HG02678 (cell line): Measurements from ENCODE around the gene GABRP.
"Not testable (repeated sequence)": the region's sequence is repeated elsewhere in the genome, so short reads cannot be mapped to it uniquely, and the experiment has no call there.

Source experiments
- ATAC-seq: cut with Tn5 transposase; IDR thresholded peaks from one replicate; pipeline ENCODE4 v1.9.1; 2021; ENCODE audit warnings: mild to moderate bottlenecking, moderate library complexity; ENCODE audit not compliant: unreplicated experiment

GABRP gene

GRCh38 chr5:170755679-170756456 lies 27.7 kb upstream of the GABRP start:
- ATAC-seq, result no peak

DNA sequence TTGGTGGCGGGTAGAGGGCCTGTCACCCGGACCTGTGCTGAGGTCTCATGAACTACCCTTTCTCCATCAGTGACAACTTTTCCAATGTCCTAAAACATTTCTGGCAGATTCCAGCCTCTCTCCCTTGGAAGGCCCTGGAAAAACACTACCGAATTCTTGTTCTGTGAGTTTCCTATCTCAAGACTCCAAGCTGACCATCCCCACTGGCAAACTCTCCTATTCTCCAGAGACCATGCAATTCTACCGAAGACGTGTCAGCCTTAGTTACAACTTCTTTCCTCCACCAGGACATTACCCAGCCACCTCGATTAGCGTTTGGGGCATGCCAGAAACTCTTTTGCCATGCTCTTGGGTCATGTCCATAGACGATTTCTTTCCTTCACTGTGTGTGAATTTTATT lies 26.8 kb upstream of the GABRP start:
- ATAC-seq, result no peak

DNA sequence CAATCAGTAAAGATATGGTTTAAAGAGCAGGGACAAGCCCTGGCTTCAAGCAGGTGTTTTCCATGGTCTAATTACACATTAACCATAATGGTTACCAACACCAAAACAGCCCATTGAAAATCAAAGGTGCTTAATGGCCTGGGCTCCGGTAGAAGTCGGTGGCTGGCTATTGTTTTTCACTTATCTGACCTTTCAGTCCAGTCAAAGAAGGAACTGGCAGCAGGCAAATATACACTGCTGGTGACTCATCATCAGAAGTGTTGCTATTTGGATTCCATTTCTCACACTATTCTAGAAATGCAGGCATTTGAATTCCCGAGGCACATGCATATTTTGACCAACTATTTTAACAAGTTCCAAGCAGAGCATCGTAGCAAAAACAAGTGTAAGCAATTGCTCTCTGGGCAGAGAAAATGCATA lies 26.3 kb upstream of the GABRP start:
- ATAC-seq, result peak; percentile 86

GRCh38 chr5:170757669-170758068 lies 25.9 kb upstream of the GABRP start:
- ATAC-seq, result no peak

- no peak for ATAC-seq
Measured at GRCh38 chr5:170758481-170758880, 25.0 kb upstream of the GABRP start.

GRCh38 chr5:170760113-170760512 lies 23.4 kb upstream of the GABRP start:
- ATAC-seq, result no peak

DNA sequence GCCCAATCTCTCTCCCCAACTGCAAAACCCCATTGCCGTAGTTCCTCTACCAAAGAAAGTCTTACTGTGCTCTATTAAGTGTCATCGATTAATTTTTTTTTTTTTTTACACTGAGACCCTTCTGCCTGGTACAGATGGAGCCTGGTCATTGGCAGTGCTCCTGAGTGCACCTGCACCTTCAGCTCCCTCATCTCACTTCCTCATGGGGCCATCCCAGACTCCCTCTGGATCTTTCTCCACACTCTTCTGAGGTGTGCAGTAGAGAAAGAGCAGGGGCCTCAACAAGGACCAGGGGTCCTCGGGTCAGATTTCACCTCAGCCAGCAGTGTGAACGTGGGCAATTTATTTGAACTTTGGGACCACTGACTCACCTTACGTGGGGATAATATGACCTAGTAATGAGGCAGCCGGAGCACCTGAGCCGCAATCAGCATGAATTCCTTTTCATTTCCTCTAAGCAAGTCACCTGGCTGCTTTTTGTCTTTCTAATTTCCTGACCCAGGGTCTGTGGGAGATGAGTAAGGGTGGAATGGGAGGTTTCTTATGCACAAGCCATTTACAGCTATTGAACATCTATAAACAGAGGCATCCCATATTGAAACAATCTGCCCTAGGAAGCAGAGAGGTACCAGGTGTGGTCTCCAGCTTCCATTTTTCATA lies 22.3 kb upstream of the GABRP start:
- ATAC-seq, result no peak

DNA sequence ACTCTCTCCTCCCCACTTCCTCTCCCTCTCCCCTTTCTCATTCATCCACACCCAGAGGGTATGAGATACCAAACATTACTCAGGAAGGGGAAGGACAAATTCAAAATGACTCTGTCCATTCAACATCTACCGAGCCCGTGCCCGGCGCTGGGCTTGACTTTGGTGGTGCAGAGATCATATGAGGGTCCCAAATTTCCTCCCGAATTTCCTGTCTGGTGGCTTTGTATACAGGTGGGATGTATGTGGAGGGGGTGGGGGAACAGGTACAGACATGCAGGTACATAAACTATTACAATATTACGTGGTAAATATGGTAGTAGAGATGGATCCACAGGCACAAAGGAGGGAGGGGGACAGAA lies 21.8 kb upstream of the GABRP start:
- no peak for ATAC-seq

DNA sequence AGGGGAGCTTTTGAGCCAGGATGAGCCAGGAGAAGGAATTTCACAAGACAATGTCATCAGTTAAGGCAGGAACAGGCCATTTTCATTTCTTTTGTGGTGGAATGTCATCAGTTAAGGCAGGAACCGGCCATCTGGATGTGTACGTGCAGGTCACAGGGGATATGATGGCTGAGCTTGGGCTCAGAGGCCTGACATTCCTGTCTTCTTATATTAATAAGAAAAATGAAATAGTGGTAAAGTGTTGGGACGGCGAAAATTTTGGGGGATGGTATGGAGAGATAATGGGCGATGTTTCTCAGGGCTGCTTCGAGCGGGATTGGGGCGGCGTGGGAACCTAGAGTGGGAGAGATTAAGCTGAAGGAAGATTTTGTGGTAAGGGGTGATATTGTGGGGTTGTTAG lies 21.2 kb upstream of the GABRP start:
- ATAC-seq, result not testable (repeated sequence)

DNA sequence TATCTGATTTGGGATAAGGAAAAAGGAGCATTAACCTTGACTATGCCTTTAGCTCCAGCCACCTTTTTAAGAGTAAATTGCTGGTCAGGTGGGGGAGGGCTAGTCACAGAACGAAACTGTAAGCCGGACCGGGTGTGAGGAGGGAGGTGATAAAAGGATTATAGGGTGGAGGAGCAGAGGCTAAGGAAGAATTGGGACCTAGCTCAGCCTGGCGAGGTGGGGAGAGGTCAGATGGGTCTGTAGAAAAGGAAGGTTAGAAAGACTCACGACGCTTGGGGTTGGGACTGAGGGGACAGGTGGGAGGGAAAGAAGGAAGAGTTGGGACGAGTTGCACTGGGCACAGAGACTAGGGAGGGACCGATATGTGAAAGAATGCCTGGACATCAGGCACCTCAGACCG lies 17.7 kb upstream of the GABRP start:
- ATAC-seq, result not testable (repeated sequence)

- no peak for ATAC-seq
Measured at GRCh38 chr5:170769246-170769645, 14.3 kb upstream of the GABRP start.

DNA sequence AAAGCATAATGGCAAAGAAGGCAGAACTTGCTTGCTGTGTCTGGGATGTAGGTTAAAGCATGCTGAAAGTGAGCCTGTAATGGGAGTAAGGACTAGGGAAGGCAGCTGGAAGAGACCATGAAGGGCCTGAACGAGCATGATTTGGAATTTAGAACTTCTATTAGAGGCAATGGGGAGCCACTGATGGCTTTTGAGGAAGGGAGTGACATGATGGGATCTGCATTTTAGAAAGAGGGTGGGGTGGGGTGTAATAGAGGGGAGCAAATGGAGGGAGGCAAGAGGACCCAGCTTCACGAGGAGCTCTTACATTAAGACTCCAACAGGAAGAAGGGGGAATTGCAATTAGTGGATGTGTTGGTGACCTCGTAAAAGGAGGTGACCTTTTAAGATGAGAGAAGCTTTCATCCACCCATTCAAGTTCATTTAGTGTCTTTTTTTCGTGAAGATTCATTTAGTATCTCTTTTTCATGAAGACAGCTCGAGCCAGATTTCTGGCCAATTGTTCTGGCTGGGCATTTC lies 13.6 kb upstream of the GABRP start:
- ATAC-seq, result no peak

GRCh38 chr5:170771496-170771895 lies 12.0 kb upstream of the GABRP start:
- no peak for ATAC-seq

GRCh38 chr5:170773024-170773985 lies 10.2 kb upstream of the GABRP start:
- ATAC-seq, result no peak

DNA sequence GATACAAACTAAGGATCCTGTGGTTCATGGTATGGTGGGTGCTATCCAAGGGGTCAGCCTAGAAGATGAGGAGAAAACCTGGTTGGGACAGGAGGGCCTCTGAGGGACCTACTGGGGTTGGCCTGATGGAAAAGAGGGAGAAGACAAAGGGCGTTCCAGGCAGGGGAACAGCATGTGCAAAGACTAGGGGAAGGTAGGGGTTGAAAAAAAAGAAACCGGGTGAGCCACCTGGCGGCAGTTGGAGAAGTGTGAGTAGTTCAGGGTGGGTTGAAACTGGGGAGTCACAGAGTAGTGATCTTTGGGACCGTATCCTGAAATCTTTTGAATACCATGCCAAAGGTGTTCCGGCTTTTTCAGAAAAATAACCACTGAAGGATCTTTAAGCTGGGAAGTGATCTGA lies 8.7 kb upstream of the GABRP start:
- ATAC-seq, result no peak

DNA sequence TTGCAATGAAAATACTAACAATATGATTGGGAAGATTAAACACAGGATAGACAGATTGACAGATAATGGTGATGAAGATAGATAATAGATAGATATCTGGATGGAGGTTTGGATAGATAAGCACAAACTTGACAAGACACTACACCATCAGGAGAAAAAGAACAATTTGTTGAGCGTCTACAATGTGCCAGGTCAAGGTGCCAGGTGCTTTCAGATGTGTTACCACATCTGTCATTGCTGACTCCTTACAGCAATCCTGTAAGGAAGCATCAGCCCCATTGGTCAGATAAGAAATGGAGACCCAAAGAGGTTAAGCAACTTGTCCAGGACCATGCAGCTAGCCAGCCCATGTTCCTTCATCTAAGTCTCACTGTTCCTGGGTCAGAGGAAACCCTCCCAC lies 1.6 kb upstream of the GABRP start:
- ATAC-seq, result no peak

GRCh38 chr5:170782438-170782837 lies 1.1 kb upstream of the GABRP start:
- ATAC-seq, result no peak

DNA sequence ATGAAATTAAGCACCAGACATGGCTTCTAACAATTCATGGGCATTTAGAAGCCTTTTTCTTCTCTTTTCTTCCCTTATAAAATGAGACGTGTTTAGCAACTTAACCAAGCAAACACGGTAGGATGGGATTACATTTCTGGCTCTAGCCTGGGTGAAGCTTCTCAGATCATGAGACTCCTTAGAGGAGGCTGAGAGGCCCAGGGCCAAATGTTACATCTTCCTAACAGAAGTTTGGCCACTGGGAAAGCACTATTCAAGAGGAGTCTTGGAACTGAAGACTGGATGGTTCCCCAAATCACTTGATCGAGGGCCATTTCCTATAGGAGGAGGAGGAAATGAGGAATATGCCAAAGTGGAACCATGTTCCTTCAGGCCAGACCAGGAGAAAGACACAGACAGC lies 1.9 kb downstream of the GABRP start:
- ATAC-seq, result no peak

- ATAC-seq, result no peak
Measured at GRCh38 chr5:170787216-170787615, 3.7 kb downstream of the GABRP start.

DNA sequence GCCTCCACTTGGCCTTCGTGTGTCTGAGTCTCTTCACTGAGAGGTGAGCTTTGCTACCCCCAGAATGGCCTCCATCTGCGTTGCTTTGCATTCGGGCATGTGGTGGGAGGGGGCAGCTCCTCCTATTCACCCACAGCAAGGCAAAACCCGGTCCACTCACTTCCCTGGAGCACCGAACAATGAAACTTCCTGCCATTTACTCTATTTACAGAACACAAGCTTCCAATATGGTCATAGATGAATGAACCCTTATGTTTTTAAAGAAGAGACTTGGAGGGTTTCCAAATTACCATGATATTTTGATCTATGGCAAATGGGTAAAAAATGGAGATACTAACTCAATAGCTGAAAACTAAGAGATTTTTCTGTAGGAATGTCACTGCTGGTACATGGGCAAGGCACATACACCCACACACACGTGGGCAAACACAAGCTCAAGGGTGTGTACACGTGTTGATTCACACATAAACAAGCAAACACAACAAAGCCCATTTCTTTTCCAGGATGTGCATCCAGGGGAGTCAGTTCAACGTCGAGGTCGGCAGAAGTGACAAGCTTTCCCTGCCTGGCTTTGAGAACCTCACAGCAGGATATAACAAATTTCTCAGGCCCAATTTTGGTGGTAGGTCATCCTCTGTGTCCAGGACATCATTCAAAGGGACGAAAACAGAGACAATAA lies 5.2 kb downstream of the GABRP start:
- ATAC-seq, result no peak
